Superior temporal gyrus (tissue), 1 donor: ENCODE data around the gene BPI.
"Not testable (repeated sequence)": the region's sequence is repeated elsewhere in the genome, so short reads cannot be mapped to it uniquely, and the experiment has no call there.

Source experiments
- DNase-seq: peaks from one replicate; pipeline ENCODE4 v3.0.0-alpha.2; 2016; ENCODE audit errors: extremely low spot score

BPI gene

DNA sequence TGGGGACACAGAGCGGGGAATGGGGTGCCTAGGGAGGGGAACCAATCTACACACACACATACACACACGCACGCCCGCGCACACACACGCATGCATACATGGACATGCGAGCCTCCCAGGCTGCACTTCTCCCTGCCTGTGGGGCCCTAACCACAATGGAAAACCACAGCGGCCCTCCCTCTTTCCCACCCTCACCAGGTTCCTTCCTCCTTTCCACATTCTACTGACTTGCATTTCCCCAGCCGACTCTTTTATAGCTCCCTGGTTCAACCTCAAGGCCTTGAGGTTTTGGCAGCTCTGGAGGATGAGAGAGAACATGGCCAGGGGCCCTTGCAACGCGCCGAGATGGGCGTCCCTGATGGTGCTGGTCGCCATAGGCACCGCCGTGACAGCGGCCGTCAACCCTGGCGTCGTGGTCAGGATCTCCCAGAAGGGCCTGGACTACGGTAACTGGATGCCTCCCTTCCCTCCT lies at the start of gene BPI:
TSS of gene BPI (plus strand) at position 249 of the 472 bp plus-strand sequence. CDS start at position 317, 68 bp downstream.
- DNase-seq = no peak

DNA sequence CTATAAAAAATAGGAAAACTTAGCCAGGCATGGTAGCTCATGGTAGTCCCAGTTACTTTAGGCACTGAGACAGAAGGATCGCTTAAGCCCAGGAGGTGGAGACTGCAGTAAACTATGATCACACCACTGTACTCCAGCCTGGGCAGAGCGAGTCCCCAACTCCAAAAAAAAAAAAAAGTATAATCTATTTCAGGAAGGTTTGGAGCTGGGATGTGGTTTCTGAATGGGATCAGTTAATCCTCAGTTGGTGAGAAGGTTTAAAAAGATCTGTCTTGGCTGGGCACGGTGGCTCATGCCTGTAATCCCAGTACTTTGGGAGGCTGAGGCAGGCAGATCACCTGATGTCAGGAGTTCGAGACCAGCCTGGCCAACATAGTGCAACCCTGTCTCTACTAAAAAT lies 49.3 kb upstream of the BPI start:
- DNase-seq = not testable (repeated sequence)

DNA sequence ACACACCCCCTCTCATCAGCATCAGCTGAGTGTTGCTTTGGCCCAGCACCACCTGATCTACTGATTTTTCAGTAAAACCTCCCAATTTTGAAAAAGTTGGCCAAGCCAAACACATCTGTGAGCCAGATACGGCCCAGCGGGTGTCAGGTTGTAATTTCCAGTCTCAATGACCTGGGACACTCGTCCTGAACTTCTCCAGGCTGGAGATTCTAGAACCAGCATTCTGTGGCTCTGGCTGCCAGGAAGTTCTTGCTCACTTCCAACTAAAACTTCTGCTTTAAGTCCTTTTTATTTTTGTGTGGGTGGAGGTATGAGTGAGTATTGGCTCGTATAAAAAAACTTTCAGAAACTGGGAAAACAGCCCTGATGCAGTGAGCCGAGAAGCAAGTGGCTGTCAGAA lies 48.6 kb upstream of the BPI start:
- DNase-seq = peak; percentile 31

DNA sequence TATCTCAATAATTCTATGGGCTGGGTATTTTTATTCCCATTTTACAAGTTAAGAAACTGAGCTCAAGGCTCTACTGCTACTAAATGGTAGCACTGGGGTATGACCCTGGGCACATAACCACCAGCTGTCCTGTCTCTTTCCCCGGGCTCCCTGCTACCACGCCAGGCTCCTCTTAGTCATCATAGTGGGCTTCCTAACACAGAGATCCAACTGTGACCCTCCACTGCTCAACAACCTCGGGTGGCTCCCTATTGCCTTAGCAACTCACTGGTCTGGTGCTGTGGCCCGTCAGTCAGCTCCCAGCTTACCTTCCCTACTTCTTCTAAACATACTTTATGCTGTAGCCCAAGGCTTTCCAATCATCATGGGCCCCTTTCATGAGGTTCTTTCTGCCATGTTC lies 47.9 kb upstream of the BPI start:
- no peak for DNase-seq

DNA sequence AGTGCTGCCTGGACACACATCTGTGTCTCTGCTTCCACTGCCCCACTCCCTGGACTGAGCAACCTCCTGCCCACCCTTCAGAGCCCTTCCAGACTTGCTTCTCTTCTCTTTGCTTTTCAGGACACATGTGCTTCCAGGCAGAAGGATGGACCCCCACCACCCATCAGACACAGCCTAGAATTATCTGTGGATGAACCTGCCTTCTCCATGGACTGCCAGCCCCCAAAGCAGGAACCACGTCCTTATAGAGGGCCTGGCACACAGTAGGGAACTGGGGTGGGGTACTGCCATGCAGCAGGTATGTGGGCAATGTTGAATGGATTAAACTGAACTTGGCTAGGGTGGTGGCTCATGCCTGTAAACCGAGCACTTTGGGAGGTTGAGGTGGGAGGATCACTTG lies 47.0 kb upstream of the BPI start:
- DNase-seq = no peak

DNA sequence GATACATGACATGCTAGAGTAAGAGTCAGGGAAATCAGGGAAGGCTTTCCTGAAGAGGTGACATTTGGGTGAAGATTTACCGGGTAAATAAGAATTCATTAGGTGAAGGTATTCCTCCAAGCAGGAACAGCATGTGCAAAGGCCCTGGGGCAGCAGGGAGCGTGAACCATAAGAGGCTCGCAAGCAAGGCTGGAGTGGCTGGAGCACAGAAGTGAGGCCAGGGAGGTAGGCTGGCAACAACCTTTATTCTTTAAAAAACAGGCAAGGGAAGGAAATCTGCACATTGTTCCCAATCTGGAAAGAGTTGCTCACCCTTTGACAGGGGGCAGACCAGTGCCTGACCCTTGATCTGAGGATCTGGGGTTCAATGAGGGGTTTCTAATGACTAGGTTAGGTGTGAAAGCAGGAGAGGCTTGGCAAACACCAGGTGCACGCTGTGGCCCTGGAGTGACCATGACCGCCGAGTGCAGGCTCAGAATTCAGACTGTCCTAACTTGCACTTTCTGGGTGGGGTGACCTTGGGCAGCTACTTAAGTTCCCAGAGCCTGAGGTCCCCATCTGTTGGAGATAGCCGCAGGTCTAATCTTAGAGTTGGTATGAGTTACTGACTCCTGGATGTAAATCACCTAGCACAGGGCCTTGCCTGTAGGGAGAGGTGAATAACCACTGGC lies 45.3 kb upstream of the BPI start:
- DNase-seq = no peak

DNA sequence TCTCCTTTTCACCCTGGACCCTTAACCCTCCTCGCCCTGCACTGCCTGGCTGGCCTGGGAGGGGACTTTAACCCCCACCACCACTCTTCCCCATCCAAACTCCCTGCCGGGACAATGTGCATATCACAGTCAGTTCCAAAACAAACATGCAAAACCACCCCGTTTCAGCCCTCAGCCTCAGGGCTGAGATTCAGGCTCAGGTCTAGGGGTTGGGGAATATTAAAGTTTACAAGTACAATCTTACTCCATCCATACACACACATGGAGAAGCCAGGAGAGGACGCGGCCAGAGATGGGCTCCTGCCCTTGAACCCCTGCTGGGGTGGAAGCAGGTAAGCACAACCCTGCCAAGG lies 44.0 kb upstream of the BPI start:
- no peak for DNase-seq

DNA sequence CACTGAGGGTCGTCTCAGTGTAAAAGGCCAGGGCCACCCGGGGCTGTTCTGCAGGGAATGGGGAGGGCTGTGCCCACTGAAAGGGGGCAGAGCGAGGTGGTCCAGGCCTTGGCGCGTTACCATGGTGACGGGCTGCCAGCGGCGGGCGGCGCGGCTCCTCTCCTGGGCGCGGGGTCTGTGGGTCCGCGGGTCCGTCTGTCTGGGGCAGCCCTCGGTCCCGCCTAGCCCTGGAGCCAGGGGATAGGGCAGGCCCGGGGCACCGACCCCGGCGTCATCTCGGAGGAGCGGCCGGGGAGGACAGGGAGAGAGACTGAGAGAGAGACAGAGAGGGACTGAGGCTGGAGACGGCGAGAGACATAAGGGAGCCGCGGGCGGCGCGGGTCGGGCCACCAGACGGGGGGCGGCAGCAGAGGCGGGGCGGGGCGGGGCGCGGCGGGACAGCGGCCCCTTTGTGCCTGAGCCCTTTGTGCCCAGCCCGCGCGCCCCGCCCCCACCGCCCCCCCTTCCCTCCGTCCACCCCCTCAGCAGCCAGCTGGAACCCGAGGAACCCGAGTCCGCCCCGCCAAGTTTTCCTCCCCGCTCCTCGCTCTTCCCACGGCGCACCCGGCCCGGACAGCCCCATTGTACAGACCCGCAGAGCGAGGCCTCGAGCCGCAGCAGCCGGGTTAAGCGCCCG lies 43.4 kb upstream of the BPI start, which contains the start of gene KIAA1755:
TSS of gene KIAA1755 (minus strand) at position 358 of the 676 bp plus-strand sequence. CDS start at position 123, 235 bp downstream.
- DNase-seq = peak; percentile 61

DNA sequence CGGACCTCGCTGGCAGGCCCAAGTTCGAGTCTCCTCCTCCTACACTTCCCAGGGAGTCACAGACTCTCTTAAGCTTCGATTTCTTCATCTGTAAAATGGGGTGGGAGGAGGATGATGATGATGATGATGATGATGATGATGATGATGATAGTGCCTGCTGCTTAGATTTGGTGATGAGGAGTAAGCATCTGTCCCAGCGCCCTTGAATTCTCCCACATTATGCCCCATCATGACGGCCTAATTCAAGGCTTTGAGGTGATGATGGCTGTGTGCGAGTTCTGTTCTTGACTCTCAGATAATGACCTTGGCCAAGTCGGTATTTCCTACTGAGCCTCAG lies 42.9 kb upstream of the BPI start:
- DNase-seq = no peak

DNA sequence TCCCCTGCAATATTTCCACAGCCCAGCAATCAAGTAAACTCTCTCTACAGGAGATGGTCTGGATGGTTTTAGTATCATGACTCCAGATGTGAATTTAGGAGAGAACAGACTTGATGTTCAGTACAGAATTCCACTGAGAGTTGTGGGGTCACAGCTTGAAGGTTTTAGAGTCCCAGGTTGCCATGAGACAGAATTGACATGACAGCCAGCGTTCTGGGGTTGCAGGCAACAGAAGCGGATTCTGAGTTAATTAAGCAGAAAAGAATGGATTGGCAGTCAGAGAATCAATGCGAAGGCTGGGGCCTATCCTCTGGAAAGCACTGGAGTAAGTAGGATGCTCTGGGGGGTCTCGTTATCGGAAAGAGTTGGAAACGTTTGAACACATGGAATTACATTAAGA lies 41.0 kb upstream of the BPI start:
- DNase-seq = no peak

DNA sequence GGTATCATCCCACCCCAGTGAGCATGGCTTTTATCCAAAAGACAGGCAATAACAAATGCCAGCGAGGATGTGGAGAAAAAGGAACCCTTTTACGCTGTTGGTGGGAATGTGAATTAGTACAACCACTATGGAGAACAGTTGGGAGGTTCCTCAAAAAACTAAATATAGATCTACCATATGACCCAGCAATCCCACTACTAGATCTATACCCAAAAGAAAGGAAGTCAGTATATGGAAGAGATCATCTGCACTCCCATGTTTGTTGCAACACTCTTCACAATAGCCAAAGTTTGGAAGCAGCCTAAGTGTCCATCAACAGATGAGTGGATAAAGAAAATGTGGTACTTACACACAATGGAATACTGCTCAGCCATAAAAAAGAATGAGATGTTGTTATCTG lies 37.5 kb upstream of the BPI start:
- no peak for DNase-seq

DNA sequence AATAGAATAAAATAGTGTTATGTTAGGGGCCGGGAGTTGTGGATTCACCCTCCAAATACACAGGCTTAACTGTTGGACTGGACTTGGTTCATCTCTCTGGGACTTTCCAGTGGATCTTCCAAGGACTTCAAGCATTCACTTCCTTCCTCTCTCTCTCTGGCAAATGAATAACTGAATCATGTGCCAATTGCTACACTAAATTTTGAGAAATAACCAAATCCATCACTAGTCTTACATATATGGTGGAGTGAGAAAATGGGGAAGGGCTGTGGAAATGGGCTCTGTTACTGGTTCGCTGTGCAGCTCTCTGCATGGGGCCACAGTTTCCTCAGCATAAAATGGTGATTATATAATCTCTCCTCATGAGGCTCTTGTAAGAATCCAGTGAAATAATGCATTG lies 36.7 kb upstream of the BPI start:
- DNase-seq = no peak

DNA sequence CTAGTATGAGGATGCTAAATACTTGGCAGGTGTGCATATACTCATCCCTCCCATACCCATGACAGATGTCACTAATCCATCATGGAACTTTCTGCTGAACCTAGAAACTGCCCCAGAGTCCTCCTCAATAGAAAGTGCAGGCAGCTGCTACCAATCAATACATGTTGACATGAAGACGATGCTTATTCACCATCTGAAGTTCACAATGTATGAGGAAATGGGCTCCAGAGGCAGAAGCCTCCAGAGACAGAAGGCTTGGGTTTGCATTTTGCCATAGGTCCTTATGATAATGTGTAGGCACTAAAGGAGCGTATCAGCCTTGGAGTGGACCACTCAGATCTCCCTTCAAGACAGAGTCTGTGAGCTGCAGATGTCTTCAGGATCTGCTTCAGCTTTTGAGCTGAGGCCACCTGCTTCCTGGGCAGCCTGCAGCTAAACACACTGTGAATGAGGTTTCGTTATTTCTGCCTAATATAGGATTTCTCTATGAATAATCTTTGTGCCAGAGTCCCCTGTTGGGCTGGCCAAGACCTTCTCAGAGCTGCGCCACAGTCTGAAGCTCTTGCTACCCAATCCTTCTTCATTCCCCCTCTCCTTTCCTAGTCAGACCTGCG lies 35.9 kb upstream of the BPI start:
- DNase-seq = no peak

DNA sequence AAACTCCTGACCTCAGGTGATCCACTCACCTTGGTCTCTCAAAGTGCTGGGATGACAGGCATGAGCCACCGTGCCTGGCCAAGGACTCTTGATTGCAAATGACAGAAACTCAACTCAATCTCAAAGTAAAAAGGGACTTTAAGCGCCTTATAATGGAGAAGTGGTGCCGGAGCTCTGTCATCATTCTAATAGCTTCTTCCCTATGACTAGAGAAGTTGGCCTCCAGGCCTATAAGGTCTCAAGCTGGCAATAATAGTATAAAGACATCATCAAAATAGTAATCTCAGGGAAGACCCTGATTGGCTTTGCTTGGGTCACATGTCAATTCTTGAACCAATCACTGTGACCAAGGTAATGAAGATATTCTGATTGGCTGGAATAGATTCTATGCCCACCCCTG lies 34.9 kb upstream of the BPI start:
- no peak for DNase-seq

DNA sequence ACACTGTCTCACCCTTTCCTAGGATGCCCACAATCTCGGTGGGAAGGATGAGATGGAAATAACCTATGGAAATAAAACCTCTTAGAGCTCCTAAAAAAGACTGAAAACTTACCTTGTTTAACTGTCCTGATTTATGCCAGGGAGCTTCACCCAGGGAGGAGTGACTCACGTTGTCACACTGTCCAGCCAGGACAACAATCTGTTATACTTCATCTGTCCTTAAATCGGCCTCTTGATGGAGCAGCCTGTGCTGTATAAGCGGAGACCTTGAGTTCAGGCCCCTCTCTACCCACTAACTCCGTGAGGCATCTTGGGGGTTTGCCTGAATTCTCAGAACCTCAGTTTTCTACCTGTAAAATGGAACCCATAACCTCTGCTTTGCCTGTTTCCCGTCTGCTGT lies 34.2 kb upstream of the BPI start:
- no peak for DNase-seq

DNA sequence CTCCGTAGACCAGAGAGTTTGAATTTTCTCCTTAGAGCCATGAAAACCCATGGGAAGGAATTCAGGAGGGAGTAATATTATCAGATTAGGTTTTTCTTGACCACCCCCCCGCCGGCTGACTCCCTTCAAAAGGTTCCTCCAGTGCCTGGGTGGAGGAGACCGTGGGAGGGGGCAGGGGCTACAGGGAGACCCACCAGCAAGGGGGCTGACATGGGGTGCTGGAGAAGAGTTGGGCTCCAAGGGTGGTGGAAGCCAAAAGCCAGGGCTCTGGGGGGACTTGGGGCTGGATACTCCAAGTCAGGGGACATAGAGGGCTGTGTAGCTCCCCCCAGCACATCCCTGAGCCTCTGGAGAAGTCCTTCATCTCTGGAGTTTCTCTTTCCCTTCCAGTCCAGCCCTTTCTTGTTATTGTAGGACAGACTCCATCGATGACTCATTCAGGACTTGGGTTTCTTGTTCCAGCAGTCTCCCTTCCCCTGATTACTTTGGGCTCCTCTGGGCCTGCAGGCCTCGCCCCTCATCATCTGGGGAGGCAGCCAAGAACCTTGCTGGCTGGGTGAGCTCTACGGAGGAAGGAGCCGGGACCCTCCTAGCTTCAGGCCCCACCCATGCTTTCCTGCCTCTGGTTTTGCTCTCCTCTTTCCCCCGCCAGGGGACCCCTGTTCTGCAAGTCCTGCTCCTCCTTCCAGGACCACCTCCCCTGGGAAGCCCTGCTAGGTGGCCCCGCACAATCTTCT lies 32.9 kb upstream of the BPI start:
- no peak for DNase-seq

DNA sequence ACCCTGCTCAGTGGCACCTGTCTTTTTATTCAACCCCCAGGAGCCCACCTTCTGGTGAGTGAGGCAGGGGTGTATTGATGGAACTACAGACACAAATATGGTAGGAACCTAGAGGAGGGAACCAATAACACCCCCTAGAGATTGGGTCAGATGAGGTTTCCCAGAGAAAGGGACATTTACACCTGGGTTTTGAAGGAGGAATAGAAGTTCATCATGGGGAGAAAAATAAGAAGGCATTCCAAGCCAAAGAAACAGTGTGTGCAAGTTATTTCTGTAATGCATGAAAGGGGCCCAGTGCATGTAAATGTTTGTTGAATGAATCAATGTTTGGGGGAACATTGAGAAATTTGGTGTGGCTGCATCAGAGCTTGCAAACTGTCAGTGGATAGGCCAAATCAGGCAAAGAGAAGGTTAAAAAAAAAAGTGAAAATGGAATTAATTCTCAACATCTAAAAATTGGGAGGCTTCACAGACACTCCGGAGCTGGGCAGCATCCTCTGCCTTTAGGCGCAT lies 32.3 kb upstream of the BPI start:
- no peak for DNase-seq

DNA sequence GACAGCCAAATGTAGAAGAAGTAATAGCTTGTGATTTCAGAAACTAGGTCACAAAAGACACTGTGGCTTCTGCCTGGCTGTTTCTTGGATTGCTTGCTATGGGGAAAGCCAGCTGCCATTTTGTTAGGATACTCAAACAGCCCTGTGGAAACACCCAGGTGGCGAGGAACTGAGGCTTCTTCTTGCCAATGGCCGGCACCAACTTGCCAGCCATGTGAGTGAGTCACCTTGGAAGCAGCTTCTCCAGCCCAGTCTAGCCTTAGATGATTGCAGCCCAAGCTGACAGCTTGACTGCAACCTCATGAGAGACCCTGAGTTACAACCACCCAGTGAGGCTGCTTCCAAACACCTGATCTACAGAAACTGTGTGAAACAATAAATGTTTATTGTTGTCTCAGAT lies 31.6 kb upstream of the BPI start:
- no peak for DNase-seq

DNA sequence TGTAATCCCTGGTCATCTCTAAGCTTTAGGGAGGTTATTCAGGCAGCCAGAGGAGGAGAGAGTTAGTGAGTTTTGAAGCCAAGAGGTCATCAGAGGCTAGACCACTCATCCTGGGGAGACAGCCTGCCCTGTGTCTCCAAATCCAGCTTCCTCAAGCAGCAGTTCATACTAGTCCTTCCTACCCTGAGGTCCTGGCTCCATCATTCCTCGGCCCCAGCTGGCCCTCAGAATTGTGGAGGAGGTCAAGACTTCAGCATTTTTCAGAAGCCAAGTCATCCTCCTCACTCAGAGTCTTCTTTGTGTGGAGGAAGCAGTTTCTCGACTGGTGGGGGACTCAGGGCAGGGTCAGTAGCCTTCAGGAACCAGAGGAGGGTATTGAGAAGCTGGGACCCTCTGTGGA lies 31.0 kb upstream of the BPI start:
- DNase-seq = no peak

DNA sequence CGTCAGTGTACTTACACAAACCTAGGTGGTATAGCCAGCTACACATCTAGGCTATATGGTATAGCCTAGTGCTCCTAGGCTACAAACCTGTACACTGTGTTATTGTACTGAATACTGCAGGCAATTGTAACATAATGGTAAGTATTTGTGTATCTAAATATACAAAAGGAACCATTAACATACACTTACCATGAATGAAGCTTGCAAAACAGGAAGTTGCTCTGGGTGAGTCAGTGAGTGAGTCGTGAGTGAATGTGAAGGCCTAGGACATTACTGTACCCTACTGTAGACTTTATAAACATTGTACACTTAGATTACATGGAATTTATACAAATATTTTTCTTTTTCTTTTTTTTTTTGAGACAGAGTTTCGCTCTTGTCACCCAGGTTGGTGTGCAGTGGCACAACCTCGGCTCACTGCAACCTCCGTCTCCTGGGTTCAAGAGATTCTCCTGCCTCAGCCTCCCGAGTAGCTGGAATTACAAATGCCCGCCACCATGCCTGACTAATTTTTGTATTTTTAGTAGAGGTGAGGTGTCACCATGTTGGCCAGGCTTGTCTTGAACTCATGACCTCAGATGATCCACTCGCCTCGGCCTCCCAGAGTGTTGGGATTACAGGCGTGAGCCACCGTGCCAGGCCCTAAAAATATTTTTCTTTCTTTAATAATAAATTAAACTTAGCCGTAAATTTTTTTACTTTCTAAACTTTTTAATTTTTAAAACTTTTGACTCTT lies 28.0 kb upstream of the BPI start:
- no peak for DNase-seq

DNA sequence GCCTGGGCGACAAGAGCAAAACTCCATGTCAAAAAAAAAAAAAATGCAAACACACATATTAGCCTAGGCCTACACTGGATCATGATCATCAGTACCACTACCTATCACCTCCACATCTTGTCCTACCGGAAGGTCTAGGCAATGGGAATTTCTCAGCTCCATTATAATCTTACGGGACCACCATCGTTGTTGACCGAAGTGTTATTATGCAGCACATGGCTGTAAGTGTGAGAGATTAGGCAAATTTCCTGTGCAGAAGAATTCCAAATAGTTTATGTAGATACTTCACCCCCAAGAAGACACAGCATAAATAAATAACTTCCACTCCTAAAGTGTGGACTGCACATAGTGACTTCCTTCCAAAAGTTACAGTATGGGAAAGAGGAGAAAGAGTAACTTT lies 26.7 kb upstream of the BPI start:
- DNase-seq = no peak

DNA sequence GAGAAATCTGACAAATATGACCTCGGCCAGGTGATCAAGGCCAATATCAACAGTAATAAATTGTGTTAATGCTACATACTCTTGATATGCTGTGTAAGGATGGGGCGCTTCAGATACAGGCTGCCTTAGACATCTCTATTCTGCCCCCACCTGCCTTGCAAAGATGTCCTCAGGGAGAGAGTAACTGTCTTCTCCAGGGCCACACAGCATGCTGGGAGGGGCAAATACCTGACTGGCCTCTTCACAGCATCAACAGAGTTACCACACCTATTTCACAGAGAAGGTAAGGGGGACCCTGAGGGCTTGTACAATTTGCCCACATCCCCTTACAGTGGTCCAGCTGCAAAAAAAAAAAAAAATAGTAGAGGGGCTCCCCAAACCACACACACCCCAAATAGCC lies 26.3 kb upstream of the BPI start:
- no peak for DNase-seq
